ENCODE results near the gene FAM3D.
A peak's percentile ranks its signal among the peaks of the same experiment; 100 is the strongest.

Gene FAM3D

GRCh38 chr3:58657571-58658141 is 8.9 kb downstream of the FAM3D start:
- no peak for FAIRE-seq
- DNase-seq (ENCODE audit: insufficient read length, low spot score) = no peak

GRCh38 chr3:58657036-58657520 is 9.5 kb downstream of the FAM3D start:
- no peak for DNase-seq (ENCODE audit: insufficient read length, low spot score)
- FAIRE-seq = no peak

- no peak for FAIRE-seq
- no peak for DNase-seq (ENCODE audit: insufficient read length, low spot score)
These were observed 9.9 kb downstream of the FAM3D start for GRCh38 chr3:58656631-58657030.

GRCh38 chr3:58654466-58654865 is 12.1 kb downstream of the FAM3D start:
- FAIRE-seq = no peak

GRCh38 chr3:58652624-58653023 is 13.9 kb downstream of the FAM3D start:
- no peak for FAIRE-seq
- no peak for DNase-seq (ENCODE audit: insufficient read length, low spot score)

More at GRCh38 chr3:58654466-58654865, 12.1 kb downstream of the FAM3D start:
- no peak for DNase-seq (ENCODE audit: insufficient read length, low spot score)

- DNase-seq (ENCODE audit: insufficient read length, low spot score) (no peak), FAIRE-seq (no peak)
These were observed 15.3 kb downstream of the FAM3D start for GRCh38 chr3:58651276-58651675.

GRCh38 chr3:58647381-58648141 is 19.0 kb downstream of the FAM3D start:
- DNase-seq (ENCODE audit: insufficient read length, low spot score) = no peak

GRCh38 chr3:58646503-58646902 is 20.1 kb downstream of the FAM3D start:
- DNase-seq (ENCODE audit: insufficient read length, low spot score) (no peak), FAIRE-seq (no peak)

More at GRCh38 chr3:58647381-58648141, 19.0 kb downstream of the FAM3D start:
- no peak for FAIRE-seq

- FAIRE-seq = no peak
- no peak for DNase-seq (ENCODE audit: insufficient read length, low spot score)
These were observed 20.8 kb downstream of the FAM3D start for GRCh38 chr3:58645726-58646125.

- no peak for FAIRE-seq
- DNase-seq (ENCODE audit: insufficient read length, low spot score) = no peak
These were observed 23.7 kb downstream of the FAM3D start for GRCh38 chr3:58642846-58643245.

GRCh38 chr3:58640700-58641372 is 25.7 kb downstream of the FAM3D start:
- FAIRE-seq (peak; percentile 95), DNase-seq (ENCODE audit: insufficient read length, low spot score) (peak; percentile 90)

- DNase-seq (ENCODE audit: insufficient read length, low spot score) (no peak), FAIRE-seq (peak; percentile 26)
These were observed 26.7 kb downstream of the FAM3D start for GRCh38 chr3:58639842-58640241.

- DNase-seq (ENCODE audit: insufficient read length, low spot score) = no peak
- no peak for FAIRE-seq
These were observed 27.6 kb downstream of the FAM3D start for GRCh38 chr3:58639001-58639400.

- no peak for FAIRE-seq
- DNase-seq (ENCODE audit: insufficient read length, low spot score) = no peak
These were observed 28.0 kb downstream of the FAM3D start for GRCh38 chr3:58638591-58638990.

- DNase-seq (ENCODE audit: insufficient read length, low spot score) (no peak), FAIRE-seq (no peak)
These were observed 29.1 kb downstream of the FAM3D start for GRCh38 chr3:58637509-58637908.

GRCh38 chr3:58635371-58636285 is 30.9 kb downstream of the FAM3D start:
- FAIRE-seq (no peak), DNase-seq (ENCODE audit: insufficient read length, low spot score) (no peak)

- FAIRE-seq = no peak
- DNase-seq (ENCODE audit: insufficient read length, low spot score) = no peak
These were observed 33.3 kb downstream of the FAM3D start for GRCh38 chr3:58633157-58633865.

GRCh38 chr3:58631742-58632141 is 34.8 kb downstream of the FAM3D start:
- no peak for DNase-seq (ENCODE audit: insufficient read length, low spot score)
- no peak for FAIRE-seq

- DNase-seq (ENCODE audit: insufficient read length, low spot score) = no peak
- FAIRE-seq = no peak
These were observed 35.9 kb downstream of the FAM3D start for GRCh38 chr3:58630710-58631092.
